ENCODE measurements around the gene DCLRE1A. TPM values are rescaled to one million over a fixed set of nuclear protein-coding genes. Genes with fewer than 3 reads are reported as not detected.

DCLRE1A gene
- total and polyA plus RNA-seq, 2 of the 13 experiments (the other 11 are each of a cell fraction or from before 2014, with no cell fraction given): 6.2 to 19.6 TPM

DNA sequence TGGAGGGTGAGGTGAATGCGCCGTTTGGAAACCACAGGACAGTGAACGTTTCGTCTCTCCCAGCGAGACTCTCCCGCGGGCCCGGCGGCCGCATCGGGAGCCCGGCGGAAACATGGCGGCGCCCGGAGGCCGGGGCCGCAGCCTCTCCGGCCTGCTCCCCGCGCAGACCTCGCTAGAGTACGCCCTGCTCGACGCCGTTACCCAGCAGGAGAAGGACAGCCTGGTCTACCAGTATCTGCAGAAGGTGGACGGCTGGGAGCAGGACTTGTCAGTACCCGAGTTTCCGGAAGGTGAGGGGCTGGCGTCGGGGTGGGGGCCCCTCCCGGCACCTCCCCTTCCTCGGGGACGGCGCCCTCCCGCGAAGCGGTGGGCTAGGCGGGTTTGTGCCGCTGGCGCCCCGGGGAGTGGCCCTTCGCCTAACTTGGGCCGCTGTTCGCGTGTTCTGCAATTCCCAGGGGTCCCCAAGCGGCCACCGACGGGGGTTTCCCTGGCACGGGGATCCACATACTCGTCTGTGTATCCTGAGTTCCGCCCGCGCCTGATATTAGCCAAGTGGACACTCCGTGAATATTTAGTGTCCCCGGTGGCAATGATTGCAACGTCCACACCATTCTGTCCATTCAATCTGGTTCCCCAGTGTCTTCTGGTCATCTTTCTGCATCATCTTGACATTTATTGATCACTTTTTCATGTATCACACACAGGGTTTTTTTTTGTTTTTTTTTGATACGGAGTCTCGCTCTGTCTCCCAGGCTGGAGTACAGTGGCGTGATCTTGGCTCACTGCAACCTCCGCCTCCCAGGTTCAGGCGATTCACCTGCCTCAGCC lies 1.1 kb upstream of the DCLRE1A start (continued):
- TF ChIP-seq, protein P1, sequence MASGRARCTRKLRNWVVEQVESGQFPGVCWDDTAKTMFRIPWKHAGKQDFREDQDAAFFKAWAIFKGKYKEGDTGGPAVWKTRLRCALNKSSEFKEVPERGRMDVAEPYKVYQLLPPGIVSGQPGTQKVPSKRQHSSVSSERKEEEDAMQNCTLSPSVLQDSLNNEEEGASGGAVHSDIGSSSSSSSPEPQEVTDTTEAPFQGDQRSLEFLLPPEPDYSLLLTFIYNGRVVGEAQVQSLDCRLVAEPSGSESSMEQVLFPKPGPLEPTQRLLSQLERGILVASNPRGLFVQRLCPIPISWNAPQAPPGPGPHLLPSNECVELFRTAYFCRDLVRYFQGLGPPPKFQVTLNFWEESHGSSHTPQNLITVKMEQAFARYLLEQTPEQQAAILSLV (CRISPR knock-in tag; IDR thresholded peaks at IDR 0.05; ENCODE audit: borderline replicate concordance): peak; percentile 63; the same call in 1 of the 2 replicates
- TF ChIP-seq PHF8 (CRISPR knock-in tag; IDR thresholded peaks at IDR 0.05): peak; percentile 88
- TF ChIP-seq RXRB (CRISPR knock-in tag; IDR thresholded peaks at IDR 0.05; ENCODE audit: borderline replicate concordance): 0 out of 2 replicates have a peak, but pooled peaks have one; percentile 15
- no peak for TF ChIP-seq ISX (CRISPR knock-in tag; conservative IDR thresholded peaks at IDR 0.05)
- peak; percentile 73 for TF ChIP-seq POLR2G (IDR thresholded peaks at IDR 0.05; ENCODE audit: low read depth, low read length)
- TF ChIP-seq, protein P2, sequence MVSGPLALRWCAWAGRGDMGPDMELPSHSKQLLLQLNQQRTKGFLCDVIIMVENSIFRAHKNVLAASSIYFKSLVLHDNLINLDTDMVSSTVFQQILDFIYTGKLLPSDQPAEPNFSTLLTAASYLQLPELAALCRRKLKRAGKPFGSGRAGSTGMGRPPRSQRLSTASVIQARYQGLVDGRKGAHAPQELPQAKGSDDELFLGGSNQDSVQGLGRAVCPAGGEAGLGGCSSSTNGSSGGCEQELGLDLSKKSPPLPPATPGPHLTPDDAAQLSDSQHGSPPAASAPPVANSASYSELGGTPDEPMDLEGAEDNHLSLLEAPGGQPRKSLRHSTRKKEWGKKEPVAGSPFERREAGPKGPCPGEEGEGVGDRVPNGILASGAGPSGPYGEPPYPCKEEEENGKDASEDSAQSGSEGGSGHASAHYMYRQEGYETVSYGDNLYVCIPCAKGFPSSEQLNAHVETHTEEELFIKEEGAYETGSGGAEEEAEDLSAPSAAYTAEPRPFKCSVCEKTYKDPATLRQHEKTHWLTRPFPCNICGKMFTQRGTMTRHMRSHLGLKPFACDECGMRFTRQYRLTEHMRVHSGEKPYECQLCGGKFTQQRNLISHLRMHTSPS (CRISPR knock-in tag; IDR thresholded peaks at IDR 0.05; ENCODE audit: low read depth): no peak
- TF ChIP-seq FOXK1 (CRISPR knock-in tag; IDR thresholded peaks at IDR 0.05; ENCODE audit: borderline replicate concordance, low read depth): peak; percentile 24; the same call in 1 of the 2 replicates
- peak; percentile 63; the same call in 1 of the 2 replicates for TF ChIP-seq ZNF547 (CRISPR knock-in tag; IDR thresholded peaks at IDR 0.05)
- peak; percentile 47 for TF ChIP-seq ZNF883 (CRISPR knock-in tag; IDR thresholded peaks at IDR 0.05; ENCODE audit: not compliant biosample characterization)
- peak; percentile 76; the same call in 1 of the 2 replicates for TF ChIP-seq TAF1 (CRISPR knock-in tag; IDR thresholded peaks at IDR 0.05)
- no peak for TF ChIP-seq U2AF2 (IDR thresholded peaks at IDR 0.05; ENCODE audit: low read depth, low read length)
- TF ChIP-seq, protein P3, sequence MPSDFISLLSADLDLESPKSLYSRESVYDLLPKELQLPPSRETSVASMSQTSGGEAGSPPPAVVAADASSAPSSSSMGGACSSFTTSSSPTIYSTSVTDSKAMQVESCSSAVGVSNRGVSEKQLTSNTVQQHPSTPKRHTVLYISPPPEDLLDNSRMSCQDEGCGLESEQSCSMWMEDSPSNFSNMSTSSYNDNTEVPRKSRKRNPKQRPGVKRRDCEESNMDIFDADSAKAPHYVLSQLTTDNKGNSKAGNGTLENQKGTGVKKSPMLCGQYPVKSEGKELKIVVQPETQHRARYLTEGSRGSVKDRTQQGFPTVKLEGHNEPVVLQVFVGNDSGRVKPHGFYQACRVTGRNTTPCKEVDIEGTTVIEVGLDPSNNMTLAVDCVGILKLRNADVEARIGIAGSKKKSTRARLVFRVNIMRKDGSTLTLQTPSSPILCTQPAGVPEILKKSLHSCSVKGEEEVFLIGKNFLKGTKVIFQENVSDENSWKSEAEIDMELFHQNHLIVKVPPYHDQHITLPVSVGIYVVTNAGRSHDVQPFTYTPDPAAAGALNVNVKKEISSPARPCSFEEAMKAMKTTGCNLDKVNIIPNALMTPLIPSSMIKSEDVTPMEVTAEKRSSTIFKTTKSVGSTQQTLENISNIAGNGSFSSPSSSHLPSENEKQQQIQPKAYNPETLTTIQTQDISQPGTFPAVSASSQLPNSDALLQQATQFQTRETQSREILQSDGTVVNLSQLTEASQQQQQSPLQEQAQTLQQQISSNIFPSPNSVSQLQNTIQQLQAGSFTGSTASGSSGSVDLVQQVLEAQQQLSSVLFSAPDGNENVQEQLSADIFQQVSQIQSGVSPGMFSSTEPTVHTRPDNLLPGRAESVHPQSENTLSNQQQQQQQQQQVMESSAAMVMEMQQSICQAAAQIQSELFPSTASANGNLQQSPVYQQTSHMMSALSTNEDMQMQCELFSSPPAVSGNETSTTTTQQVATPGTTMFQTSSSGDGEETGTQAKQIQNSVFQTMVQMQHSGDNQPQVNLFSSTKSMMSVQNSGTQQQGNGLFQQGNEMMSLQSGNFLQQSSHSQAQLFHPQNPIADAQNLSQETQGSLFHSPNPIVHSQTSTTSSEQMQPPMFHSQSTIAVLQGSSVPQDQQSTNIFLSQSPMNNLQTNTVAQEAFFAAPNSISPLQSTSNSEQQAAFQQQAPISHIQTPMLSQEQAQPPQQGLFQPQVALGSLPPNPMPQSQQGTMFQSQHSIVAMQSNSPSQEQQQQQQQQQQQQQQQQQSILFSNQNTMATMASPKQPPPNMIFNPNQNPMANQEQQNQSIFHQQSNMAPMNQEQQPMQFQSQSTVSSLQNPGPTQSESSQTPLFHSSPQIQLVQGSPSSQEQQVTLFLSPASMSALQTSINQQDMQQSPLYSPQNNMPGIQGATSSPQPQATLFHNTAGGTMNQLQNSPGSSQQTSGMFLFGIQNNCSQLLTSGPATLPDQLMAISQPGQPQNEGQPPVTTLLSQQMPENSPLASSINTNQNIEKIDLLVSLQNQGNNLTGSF (CRISPR knock-in tag; IDR thresholded peaks at IDR 0.05): 0 out of 2 replicates have a peak, but pooled peaks have one; percentile 44
- 0 out of 2 replicates have a peak, but pooled peaks have one; percentile 22 for TF ChIP-seq SP4 (CRISPR knock-in tag; IDR thresholded peaks at IDR 0.05)
- TF ChIP-seq ZNF652 (CRISPR knock-in tag; IDR thresholded peaks at IDR 0.05; ENCODE audit: borderline replicate concordance, low read depth): no peak
- 0 out of 2 replicates have a peak, but pooled peaks have one; percentile 13 for TF ChIP-seq CREM (IDR thresholded peaks at IDR 0.05)
- no peak for TF ChIP-seq CREM (CRISPR knock-in tag; IDR thresholded peaks at IDR 0.05)
- TF ChIP-seq GABPB1 (CRISPR knock-in tag; IDR thresholded peaks at IDR 0.05): peak; percentile 88
